Tibial nerve (tissue), 4 donors: ENCODE data around the gene GADD45A. TPM values are rescaled to one million over a fixed set of nuclear protein-coding genes. Genes with fewer than 3 reads are reported as not detected.
A peak's percentile ranks its signal among the peaks of the same experiment; 100 is the strongest.

Source experiments
- DNase-seq, 2 donors: peaks; one replicate each; pipeline ENCODE4 v3.0.0-alpha.2; 2019; ENCODE audit warnings: low spot score in 2 of 2
- H3K27ac ChIP-seq, 4 donors: fragments of 200-600 bp; sonication (generic) in 3 of 4; one replicate each; pipeline ENCODE4 v1.5.1; 2017 to 2019; ENCODE audit warnings: mild to moderate bottlenecking in 1 of 4
- H3K27me3 ChIP-seq, 2 donors: fragments of 200-600 bp; sonication (generic) in 1 of 2; one replicate each; pipeline versions ENCODE4 v1.5.1 to v1.6.0; 2017 to 2019
- H3K36me3 ChIP-seq, 3 donors: fragments of 200-600 bp; sonication (generic); one replicate each; pipeline ENCODE4 v1.5.1; 2018 to 2019
- H3K4me1 ChIP-seq, 4 donors: fragments of 200-600 bp; sonication (generic) in 3 of 4; one replicate each; pipeline ENCODE4 v1.5.1; 2017 to 2019
- H3K4me3 ChIP-seq, 4 donors: fragments of 200-600 bp; sonication (generic) in 3 of 4; one replicate each; pipeline ENCODE4 v1.5.1; 2017 to 2019; ENCODE audit warnings: mild to moderate bottlenecking in 1 of 4, moderate library complexity in 1 of 4
- H3K9me3 ChIP-seq, 4 donors: fragments of 200-600 bp; sonication (generic) in 3 of 4; one replicate each; pipeline ENCODE4 v1.5.1; 2017 to 2019
- EP300 ChIP-seq, 2 donors: sonication (generic); formaldehyde crosslinking; IDR thresholded peaks; one replicate each; pipeline ENCODE4 v1.6.1; 2017; ENCODE audit warnings: antibody characterized with exemption in 2 of 2, mild to moderate bottlenecking in 1 of 2
- POLR2A ChIP-seq, 2 donors: fragments of 450-650 bp; IDR thresholded peaks; one replicate each; pipeline ENCODE4 v1.6.1; 2017; ENCODE audit warnings: antibody characterized with exemption in 2 of 2, mild to moderate bottlenecking in 2 of 2, moderate library complexity in 2 of 2
- WGBS, 2 donors: methylation state at CpG; one replicate each; pipeline ENCODE4 v1.1.5; 2018; 5-methylcytosine and 5-hydroxymethylcytosine counted together
- total RNA-seq, 4 donors: library from RNA; depleted of rRNA; stranded (reverse); fragments of >200 nt; gene quantifications; one replicate each; pipeline ENCODE4 v1.1.0, GENCODE V29; 2016
- TF ChIP-seq, protein P1 (sequence below), 5 experiments: fragments of 200-600 bp in 3 of 5; fragments of 450-650 bp in 2 of 5; sonication (generic) in 3 of 5; IDR thresholded peaks; one replicate each; pipeline ENCODE4 v1.5.1; 2016 to 2019; ENCODE audit warnings: antibody characterized with exemption in 5 of 5, mild to moderate bottlenecking in 3 of 5, moderate library complexity in 2 of 5

Gene GADD45A
- total RNA-seq, 4 donors from 2014 or later = 53.1 to 95.4 (median 72.9) TPM

DNA sequence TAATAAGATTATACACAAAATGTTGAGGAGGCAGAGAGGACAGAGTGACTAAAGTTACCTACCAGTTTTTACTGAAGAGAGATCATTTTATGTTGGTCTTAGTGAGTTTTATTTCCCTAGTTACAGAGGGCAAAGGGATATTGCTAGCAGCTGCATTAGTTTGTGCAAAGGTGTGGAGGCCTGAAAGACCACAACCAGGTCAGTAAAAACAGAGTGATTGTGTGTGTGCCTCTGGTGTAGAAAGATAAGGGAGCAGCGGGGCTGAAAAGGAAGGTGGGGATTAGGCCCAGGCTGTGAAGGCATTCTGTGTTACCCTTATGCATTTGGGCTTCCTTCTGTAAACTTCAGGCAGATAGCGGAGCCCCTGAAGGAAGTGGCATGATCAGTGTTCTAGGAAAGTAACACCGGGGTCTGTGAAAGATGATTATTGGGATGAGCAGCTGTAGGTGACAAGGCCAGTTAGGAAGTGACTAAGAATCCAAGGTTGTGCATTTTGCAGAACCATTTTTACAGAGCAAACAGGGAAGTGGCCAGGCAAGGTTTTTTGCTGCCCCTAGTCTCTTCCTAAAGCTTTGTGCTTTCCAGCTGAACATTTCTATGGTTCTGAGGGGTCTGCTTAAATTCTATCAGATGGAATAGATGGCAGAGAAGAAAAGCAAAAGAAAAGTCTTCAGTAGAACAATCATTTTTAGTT, 3.7 kb downstream of the GADD45A start:
- H3K27ac ChIP-seq = peak overlapping the region in 1 of 4 donors; percentile 18

DNA sequence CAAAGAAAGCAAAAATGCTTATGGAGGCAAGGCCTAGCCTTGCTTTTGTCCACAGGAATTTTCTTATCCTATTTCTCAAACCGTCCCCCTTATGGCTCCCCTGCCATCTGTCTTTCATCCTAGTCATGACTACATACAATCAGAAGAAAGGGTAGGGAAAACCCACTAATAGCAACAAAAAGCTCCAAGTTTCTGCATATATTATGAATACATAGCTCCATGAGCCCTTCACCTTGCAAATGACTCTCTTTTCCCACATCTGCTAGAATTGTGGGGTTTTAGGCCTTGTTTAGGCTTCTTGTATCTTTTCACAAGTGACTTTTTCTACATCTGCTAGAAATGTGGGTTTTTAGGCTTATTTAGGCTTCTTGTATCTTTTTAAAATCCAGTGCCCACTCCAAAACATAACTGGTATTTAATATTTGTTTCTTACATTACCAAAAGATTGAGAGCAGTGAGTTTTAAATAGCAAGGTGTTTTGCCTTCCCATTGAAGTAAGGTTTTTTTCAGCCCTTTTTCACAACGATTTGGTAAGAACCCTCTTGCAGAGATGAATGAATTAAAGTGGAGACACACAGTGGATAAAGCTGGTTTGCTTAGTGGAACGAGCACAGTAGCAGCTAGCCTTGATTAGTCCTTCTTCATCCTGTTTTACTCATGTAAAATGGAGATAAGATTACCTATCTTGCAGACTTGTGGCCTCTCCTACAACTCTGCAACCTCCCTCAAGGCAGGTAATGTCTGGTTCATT, 4.4 kb downstream of the GADD45A start:
- 68 to 70% methylated on average over 3 of the region's 3 CpGs for WGBS, 2 donors
- H3K27me3 ChIP-seq = no peaks in the 10 kb centered on the region
- TF ChIP-seq POLR2A (IDR thresholded peaks at IDR 0.05) (no peak), EP300 (IDR thresholded peaks at IDR 0.05) (no peak)
- TF ChIP-seq, protein P1, sequence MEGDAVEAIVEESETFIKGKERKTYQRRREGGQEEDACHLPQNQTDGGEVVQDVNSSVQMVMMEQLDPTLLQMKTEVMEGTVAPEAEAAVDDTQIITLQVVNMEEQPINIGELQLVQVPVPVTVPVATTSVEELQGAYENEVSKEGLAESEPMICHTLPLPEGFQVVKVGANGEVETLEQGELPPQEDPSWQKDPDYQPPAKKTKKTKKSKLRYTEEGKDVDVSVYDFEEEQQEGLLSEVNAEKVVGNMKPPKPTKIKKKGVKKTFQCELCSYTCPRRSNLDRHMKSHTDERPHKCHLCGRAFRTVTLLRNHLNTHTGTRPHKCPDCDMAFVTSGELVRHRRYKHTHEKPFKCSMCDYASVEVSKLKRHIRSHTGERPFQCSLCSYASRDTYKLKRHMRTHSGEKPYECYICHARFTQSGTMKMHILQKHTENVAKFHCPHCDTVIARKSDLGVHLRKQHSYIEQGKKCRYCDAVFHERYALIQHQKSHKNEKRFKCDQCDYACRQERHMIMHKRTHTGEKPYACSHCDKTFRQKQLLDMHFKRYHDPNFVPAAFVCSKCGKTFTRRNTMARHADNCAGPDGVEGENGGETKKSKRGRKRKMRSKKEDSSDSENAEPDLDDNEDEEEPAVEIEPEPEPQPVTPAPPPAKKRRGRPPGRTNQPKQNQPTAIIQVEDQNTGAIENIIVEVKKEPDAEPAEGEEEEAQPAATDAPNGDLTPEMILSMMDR (IDR thresholded peaks at IDR 0.05) = no peak
- peaks cover 0 to 26% (median 14%) of the 10 kb centered on the region in 4 donors for H3K4me1 ChIP-seq
- no peaks in the 10 kb centered on the region for H3K9me3 ChIP-seq
- H3K4me3 ChIP-seq = no peak overlapping the region
- H3K27ac ChIP-seq = peak overlapping the region in 1 of 4 donors; percentile 18
- DNase-seq = no peak
- peaks cover 0 to 26% (median 0%) of the 10 kb centered on the region in 3 donors for H3K36me3 ChIP-seq

More for the DNA sequence above, 3.7 kb downstream of the GADD45A start:
- TF ChIP-seq EP300 (IDR thresholded peaks at IDR 0.05) = no peak
- 77 to 78% methylated on average over 3 of the region's 3 CpGs for WGBS, 2 donors
- peaks cover 0 to 34% (median 21%) of the 10 kb centered on the region in 4 donors for H3K4me1 ChIP-seq
- no peaks in the 10 kb centered on the region for H3K9me3 ChIP-seq
- H3K27me3 ChIP-seq = no peaks in the 10 kb centered on the region
- no peak overlapping the region for H3K4me3 ChIP-seq
- no peak for DNase-seq
- H3K36me3 ChIP-seq = peaks cover 0 to 26% (median 0%) of the 10 kb centered on the region in 3 donors

DNA sequence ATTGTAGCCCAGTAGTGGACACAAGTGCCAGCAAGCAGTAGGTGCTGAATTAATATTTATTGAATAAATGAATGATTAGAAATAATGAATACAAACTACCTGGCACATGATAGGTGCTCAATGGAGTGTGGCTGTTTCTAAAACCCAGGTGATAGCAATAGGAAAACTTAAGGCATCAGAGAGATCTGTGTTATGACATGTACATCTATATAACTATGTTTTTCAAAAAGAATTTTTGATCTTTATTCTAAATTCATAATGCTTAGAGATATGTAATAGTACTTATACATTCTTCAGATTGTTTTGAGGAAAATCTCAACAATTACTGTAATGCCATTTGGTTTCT, 5.0 kb downstream of the GADD45A start:
- Histone ChIP-seq H3K27me3 (no peaks in the 10 kb centered on the region), H3K4me1 (peaks cover 0 to 24% (median 12%) of the 10 kb centered on the region in 4 donors), H3K9me3 (no peaks in the 10 kb centered on the region), H3K27ac (no peak overlapping the region), H3K4me3 (no peak overlapping the region), H3K36me3 (peaks cover 0 to 26% (median 0%) of the 10 kb centered on the region in 3 donors)
- TF ChIP-seq, protein P1 (IDR thresholded peaks at IDR 0.05) = no peak
- TF ChIP-seq POLR2A (IDR thresholded peaks at IDR 0.05) (no peak), EP300 (IDR thresholded peaks at IDR 0.05) (no peak)
- no peak for DNase-seq

DNA sequence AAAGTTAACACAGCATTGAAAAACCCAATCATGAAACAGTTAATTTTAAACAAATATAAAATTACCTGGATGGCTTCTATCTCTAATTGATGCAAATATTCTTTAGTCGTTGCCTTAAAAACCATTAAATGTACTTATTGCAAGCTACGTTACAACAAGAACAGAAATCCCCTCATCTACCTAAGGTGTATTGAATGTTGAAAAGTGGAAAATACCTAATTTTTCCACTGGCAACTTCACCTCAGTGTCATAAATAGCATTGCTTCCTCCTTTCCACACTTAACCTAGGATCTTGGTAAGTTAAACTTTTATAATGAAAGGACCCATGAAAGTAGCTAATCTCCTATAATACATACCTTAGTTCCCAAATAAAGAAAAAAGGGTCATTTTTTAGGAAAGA, 5.4 kb downstream of the GADD45A start:
- Histone ChIP-seq H3K4me1 (peaks cover 0 to 24% (median 12%) of the 10 kb centered on the region in 4 donors), H3K27ac (no peak overlapping the region), H3K9me3 (no peaks in the 10 kb centered on the region), H3K27me3 (no peaks in the 10 kb centered on the region), H3K4me3 (no peak overlapping the region), H3K36me3 (peaks cover 0 to 26% (median 0%) of the 10 kb centered on the region in 3 donors)
- WGBS, 2 donors = 86 to 93% methylated on average over 2 of the region's 2 CpGs
- no peak for TF ChIP-seq POLR2A (IDR thresholded peaks at IDR 0.05)
- no peak for TF ChIP-seq EP300 (IDR thresholded peaks at IDR 0.05)
- TF ChIP-seq, protein P1 (IDR thresholded peaks at IDR 0.05) = no peak
- DNase-seq = no peak

DNA sequence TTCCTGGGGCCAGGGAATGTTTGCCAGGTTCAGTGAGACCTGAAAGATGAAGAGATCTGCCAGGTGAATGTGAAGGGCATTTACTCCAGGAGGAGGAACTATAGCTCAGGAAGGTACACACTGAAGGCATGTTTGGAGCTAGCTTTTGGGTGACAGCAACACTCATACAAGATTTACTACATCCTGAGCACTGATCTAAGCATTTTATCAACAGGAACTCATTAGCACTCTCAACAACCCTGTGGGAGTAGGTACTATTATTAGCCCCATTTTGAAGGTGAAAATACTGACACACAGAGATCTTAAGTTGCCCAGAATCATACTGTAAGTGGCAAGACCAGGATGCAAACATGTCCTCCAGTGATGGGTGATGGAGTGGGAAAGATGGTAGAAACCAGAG, 6.7 kb downstream of the GADD45A start:
- no peak overlapping the region for H3K27ac ChIP-seq
- peaks cover 0 to 23% (median 12%) of the 10 kb centered on the region in 4 donors for H3K4me1 ChIP-seq
- no peaks in the 10 kb centered on the region for H3K27me3 ChIP-seq
- no peak overlapping the region for H3K4me3 ChIP-seq
- H3K36me3 ChIP-seq = peaks cover 0 to 26% (median 0%) of the 10 kb centered on the region in 3 donors
- no peak for DNase-seq
- TF ChIP-seq EP300 (IDR thresholded peaks at IDR 0.05) (no peak), POLR2A (IDR thresholded peaks at IDR 0.05) (no peak)
- TF ChIP-seq, protein P1 (IDR thresholded peaks at IDR 0.05) = no peak
- no peaks in the 10 kb centered on the region for H3K9me3 ChIP-seq
